GM19455 (cell line): ENCODE data around the gene CDH6.

Experiments
- ATAC-seq: cut with Tn5 transposase; IDR thresholded peaks from one replicate; pipeline ENCODE4 v1.9.1; 2021; ENCODE audit not compliant: unreplicated experiment

CDH6 gene

DNA sequence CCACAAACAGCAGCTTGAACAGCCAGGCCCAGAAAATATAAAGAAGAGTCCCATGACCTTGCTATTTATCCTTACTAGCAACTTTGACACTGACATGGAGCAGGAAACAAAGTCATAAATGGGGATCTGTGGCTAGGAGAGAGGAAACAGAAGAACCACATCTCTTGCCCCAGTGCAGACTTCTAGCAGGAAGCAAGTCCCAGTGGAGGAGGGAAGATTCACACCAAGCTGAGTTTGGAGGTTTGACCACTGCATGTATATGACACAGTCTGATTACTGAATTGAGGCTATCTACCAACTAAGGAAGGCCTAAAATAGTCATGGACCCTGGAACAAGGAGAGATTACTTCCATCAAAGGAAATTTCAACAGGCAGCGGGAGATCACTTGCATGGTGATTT, 51.4 kb downstream of the CDH6 start:
- no peak for ATAC-seq

DNA sequence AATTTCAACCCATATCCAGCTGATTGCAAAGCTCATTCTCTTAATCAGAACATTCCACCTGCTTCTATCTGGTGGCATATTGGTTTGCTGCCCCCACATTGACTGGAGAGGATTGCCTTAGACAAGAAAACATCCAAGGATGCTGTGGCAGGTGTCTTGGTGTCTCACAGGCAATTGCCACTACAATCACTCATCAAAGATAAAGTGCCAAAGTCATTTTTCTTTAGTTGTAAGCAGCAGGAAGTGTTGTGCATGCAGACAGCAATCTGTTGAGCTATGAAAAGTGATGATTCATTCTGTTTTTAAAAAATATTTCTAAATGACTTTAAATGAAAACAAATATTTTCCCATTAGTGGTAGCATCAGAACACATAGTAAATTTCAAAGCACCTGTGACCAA, 53.9 kb downstream of the CDH6 start:
- no peak for ATAC-seq

DNA sequence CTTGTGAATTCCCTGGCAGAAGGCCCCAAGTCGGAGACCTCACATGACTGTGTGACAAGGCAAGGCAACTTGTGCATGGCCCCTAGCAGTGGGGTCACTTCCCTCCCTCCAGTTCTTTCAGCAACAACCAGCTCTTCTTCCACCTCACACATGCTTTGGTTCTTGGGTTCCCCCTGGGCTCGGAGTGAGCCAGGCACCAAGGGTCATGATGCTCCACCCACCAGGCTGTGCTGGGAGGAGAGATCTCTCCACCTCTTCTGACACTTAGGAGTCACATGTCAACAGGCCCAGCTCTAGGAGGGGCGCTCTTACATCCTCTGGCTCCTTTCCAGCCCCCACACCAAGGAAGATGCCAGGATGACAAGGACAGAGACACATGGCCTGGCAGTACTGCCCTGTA, 56.7 kb downstream of the CDH6 start:
- no peak for ATAC-seq

DNA sequence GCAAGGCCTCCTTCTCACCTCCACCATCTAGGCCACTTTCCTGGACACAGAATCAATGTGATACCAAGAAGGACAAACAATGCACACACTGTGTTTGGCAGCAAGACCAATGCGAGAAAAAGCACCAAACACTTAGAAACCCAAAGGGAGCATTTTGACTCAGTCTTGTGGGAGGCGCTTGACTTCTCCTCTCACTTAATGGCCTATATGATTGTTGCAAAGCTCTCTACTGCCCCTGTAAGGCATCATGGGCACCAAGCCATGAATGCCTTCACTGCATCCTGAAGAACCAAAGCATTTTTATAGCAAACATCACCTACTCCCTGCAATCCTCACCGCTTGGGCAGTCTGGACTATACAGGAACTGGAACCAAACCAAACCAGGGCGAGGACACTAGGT, 57.5 kb downstream of the CDH6 start:
- no peak for ATAC-seq

DNA sequence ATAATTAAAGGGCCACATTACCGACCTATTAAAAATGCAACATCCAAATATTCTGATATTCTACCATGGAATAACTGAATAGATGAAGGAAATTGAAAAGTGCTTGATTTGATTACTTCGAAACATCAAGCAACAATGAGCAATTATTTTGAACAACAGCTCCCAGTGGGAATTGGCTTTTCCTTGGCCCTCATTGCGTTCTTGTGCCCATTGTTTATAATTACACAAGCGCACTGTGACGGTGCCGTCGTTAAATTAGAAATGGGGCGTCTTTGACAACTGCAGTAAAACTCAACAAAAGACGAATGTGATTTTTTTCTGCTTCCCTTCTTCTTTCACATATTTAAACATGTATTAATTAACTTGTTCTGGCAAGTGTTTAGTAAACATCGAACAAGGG, 61.6 kb downstream of the CDH6 start:
- no peak for ATAC-seq

GRCh38 chr5:31268256-31268655, 74.8 kb downstream of the CDH6 start:
- ATAC-seq = no peak

GRCh38 chr5:31268686-31269085, 75.2 kb downstream of the CDH6 start:
- ATAC-seq = no peak

- ATAC-seq = no peak
These were observed 75.8 kb downstream of the CDH6 start for GRCh38 chr5:31269259-31269658.

DNA sequence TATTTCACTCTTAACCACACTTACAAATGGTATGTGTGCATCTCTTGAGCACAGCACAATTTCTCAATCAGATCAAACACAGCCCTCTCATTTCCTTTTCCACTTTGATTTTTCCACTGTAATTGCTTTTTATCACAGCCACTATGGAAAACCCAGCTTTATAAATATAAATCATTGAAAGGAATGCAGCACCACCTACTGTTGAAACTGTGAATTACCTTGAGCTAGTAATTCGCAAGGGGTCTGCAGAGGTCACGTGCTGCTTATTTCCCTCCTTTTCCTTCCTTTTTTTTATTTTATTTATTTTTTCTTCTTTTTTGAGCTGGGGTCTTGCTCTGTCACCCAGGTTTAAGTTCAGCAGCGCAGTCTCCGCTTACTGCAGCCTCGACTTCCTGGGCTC, 76.9 kb downstream of the CDH6 start:
- no peak for ATAC-seq

GRCh38 chr5:31271567-31271966, 78.1 kb downstream of the CDH6 start:
- no peak for ATAC-seq

- ATAC-seq = no peak
These were observed 79.7 kb downstream of the CDH6 start for GRCh38 chr5:31273161-31273560.

DNA sequence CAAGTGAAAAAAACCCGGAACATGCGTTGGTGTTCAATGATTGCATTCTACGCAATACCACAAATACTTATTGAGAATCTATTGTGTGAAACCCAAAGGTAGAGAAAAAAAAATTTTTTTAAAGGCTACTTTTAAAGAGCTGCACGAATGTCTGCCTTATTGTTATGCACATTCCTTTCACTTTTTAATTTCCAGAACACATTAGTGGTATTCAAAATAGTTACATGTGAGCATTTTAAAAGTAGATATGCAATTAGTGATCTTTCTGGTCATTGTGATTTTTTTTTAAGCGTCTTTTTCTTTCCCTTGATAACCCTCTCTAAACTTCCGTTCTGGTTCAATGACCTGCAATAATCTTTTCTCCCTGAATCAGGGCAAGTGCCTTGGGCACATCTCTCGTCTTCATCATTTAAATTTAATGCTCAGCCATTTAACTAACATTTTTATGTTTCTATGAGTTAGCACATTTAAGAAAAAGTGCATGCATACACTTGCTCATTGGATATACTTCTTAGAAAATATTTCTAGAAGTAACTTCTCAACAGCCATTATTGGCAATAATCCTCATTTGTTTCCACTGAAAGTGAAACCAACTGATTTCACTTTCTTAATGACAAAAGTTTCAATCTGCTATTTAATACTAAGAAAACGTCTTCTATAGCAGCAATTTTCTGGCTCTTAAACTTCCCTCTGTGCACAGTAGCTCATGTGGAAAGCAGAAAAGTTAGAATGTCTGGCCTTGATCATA, 80.3 kb downstream of the CDH6 start:
- ATAC-seq = peak; percentile 56

- no peak for ATAC-seq
These were observed 86.7 kb downstream of the CDH6 start for GRCh38 chr5:31280210-31280609.

DNA sequence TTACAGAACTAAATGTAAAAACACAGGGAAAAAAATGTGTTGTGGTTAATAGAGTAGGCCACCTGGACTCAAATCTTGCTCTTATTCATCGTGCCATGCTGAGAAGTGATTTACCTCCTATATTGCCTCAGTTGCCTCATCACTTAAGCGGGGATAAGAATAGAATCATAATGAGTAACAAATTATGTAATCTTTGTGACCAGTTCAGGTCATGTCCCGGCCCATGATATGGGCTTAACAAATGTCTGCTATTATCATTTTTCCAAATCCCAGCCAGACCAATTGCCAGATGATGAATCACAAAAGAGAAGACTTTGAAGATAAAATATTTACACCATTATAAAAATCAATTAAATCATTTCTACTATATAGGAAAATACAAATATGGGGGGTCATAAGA, 89.8 kb downstream of the CDH6 start:
- ATAC-seq = no peak

- ATAC-seq = no peak
These were observed 91.5 kb downstream of the CDH6 start for GRCh38 chr5:31285025-31285424.

DNA sequence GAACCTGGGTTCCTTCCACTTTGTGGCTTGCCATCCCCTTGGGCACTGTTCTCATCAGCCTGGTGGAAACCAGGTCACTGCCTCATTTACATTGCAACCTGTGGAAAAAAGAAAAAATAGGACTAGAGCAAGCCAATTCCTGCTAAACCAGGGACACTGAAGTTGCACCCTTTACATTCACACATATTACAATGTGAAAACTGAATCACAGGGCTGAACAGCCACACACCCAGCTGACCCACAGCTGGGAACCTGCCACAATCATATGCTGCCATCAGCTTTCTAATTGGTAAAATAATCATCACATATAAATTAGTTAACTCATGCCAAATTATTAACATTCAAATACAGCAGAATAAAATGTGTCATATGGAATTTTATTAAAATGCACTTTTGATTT, 94.5 kb downstream of the CDH6 start:
- ATAC-seq = no peak

- no peak for ATAC-seq
These were observed 95.9 kb downstream of the CDH6 start for GRCh38 chr5:31289429-31289828.

DNA sequence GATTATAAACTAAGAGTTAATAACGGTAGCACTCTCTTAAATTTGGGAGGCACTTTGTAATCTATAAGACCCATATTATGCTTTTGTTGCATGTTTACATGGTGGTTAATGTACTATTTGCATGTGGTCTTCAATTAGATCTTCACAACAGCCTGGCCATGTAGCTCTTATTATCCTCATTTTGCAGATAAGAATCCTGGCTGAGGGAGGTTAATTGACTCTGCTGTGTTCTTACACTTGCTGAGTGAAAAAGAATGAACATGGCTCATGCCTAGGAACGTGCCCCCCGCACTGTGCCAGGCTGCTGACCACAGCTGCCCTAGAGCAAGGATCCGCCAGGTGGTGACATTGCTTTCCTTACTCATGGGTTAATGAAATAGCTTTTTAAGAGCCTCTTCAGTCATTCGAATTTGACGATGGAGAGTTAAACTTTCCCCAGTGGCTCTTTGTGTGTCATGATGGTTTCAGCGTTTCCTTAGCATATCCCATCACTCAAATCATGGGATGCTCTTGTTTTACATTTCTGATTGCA, 97.9 kb downstream of the CDH6 start:
- ATAC-seq = no peak

- ATAC-seq = no peak
These were observed 107.0 kb downstream of the CDH6 start for GRCh38 chr5:31300501-31300900.

DNA sequence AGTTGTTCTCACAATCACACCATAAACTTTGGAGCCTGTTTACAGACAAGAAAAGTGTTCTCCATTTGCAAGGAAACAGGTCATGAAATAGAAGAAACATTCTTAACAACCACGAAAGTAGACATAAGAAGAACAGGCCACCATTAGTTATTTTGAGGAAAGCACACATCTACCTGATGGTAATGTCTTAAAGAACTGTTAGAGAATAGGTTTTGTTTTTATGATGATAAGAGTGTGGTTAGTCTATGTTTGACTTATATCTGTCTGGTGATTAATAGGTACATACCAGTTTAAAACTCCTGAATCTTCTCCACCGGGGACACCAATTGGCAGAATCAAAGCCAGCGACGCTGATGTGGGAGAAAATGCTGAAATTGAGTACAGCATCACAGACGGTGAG, 108.3 kb downstream of the CDH6 start:
- ATAC-seq = no peak

GRCh38 chr5:31303688-31304087, 110.2 kb downstream of the CDH6 start:
- ATAC-seq = no peak

DNA sequence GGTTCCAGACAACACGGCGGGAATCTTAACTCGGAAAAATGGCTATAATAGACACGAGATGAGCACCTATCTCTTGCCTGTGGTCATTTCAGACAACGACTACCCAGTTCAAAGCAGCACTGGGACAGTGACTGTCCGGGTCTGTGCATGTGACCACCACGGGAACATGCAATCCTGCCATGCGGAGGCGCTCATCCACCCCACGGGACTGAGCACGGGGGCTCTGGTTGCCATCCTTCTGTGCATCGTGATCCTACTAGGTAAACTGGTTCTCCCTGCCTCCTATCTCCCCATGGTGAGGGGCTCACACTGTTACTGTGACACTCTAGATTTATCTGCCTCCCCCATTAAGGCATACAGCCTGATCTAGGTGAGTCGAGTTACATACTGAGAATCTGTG, 124.2 kb downstream of the CDH6 start:
- no peak for ATAC-seq

GRCh38 chr5:31319335-31319734, 125.8 kb downstream of the CDH6 start:
- no peak for ATAC-seq
